ENCODE results near the gene ZNF577. TPM values are rescaled to one million over a fixed set of nuclear protein-coding genes. Genes with fewer than 3 reads are reported as not detected.
"Not testable (repeated sequence)": the region's sequence is repeated elsewhere in the genome, so short reads cannot be mapped to it uniquely, and the experiment has no call there.

The ZNF577 gene
- 3.0 and 3.3 TPM in 2 replicates for total RNA-seq (2014; rRNA removed; shearing (Covaris generic))

GRCh38 chr19:51887522-51888498 lies at the start of gene ZNF577:
TSS of gene ZNF577 (minus strand) at chr19:51887951. CDS start at chr19:51880382, 7,569 bp downstream.
- peak; percentile 74 for DNase-seq (ENCODE audit: low spot score)
- in situ Hi-C loops (cut with HindIII; ENCODE audit: low sequenced_read_pairs) = no loop called here

- in situ Hi-C loops (cut with HindIII; ENCODE audit: low sequenced_read_pairs) = no loop called here
- no peak for DNase-seq (ENCODE audit: low spot score)
Observed at GRCh38 chr19:51931921-51932320, 44.2 kb upstream of the ZNF577 start.

- no peak for DNase-seq (ENCODE audit: low spot score)
- in situ Hi-C loops (cut with HindIII; ENCODE audit: low sequenced_read_pairs) = no loop called here
Observed at GRCh38 chr19:51927859-51928258, 40.1 kb upstream of the ZNF577 start.

- DNase-seq (ENCODE audit: low spot score) = peak; percentile 98
- in situ Hi-C loops (cut with HindIII; ENCODE audit: low sequenced_read_pairs) = no loop called here
Observed at GRCh38 chr19:51926784-51927741, 39.3 kb upstream of the ZNF577 start, which contains the start of gene ZNF613. TSS of gene ZNF613 (plus strand) at chr19:51927472. CDS start at chr19:51936221, 8,749 bp downstream.

- DNase-seq (ENCODE audit: low spot score) = no peak
- in situ Hi-C loops (cut with HindIII; ENCODE audit: low sequenced_read_pairs) = no loop called here
Observed at GRCh38 chr19:51926426-51926783, 38.7 kb upstream of the ZNF577 start.

- in situ Hi-C loops (cut with HindIII; ENCODE audit: low sequenced_read_pairs) = no loop called here
- DNase-seq (ENCODE audit: low spot score) = no peak
Observed at GRCh38 chr19:51921949-51922348, 34.2 kb upstream of the ZNF577 start.

GRCh38 chr19:51919606-51920005 lies 31.9 kb upstream of the ZNF577 start:
- DNase-seq (ENCODE audit: low spot score) = no peak
- in situ Hi-C loops (cut with HindIII; ENCODE audit: low sequenced_read_pairs) = no loop called here

GRCh38 chr19:51916167-51916566 lies 28.4 kb upstream of the ZNF577 start:
- no peak for DNase-seq (ENCODE audit: low spot score)
- in situ Hi-C loops (cut with HindIII; ENCODE audit: low sequenced_read_pairs) = no loop called here

GRCh38 chr19:51915324-51915867 lies 27.6 kb upstream of the ZNF577 start:
- no peak for DNase-seq (ENCODE audit: low spot score)
- in situ Hi-C loops (cut with HindIII; ENCODE audit: low sequenced_read_pairs) = no loop called here

- DNase-seq (ENCODE audit: low spot score); in situ Hi-C loops (cut with HindIII; ENCODE audit: low sequenced_read_pairs): not testable (repeated sequence)
Observed at GRCh38 chr19:51907981-51908380, 20.2 kb upstream of the ZNF577 start.

GRCh38 chr19:51906108-51906507 lies 18.4 kb upstream of the ZNF577 start:
- DNase-seq (ENCODE audit: low spot score); in situ Hi-C loops (cut with HindIII; ENCODE audit: low sequenced_read_pairs): not testable (repeated sequence)

- not testable (repeated sequence) for DNase-seq (ENCODE audit: low spot score)
Observed at GRCh38 chr19:51905639-51906038, 17.9 kb upstream of the ZNF577 start.

GRCh38 chr19:51905206-51905605 lies 17.5 kb upstream of the ZNF577 start:
- DNase-seq (ENCODE audit: low spot score) = no peak
- in situ Hi-C loops (cut with HindIII; ENCODE audit: low sequenced_read_pairs) = no loop called here

More at GRCh38 chr19:51905639-51906038, 17.9 kb upstream of the ZNF577 start:
- in situ Hi-C loops (cut with HindIII; ENCODE audit: low sequenced_read_pairs) = not testable (repeated sequence)

GRCh38 chr19:51904331-51905165 lies 16.8 kb upstream of the ZNF577 start, which contains the start of gene ZNF649:
TSS of gene ZNF649 (minus strand) at chr19:51905017. CDS start at chr19:51900107, 4,910 bp downstream.
- peak; percentile 89 for DNase-seq (ENCODE audit: low spot score)
- in situ Hi-C loops (cut with HindIII; ENCODE audit: low sequenced_read_pairs) = no loop called here

GRCh38 chr19:51903192-51903591 lies 15.4 kb upstream of the ZNF577 start:
- in situ Hi-C loops (cut with HindIII; ENCODE audit: low sequenced_read_pairs) = no loop called here
- DNase-seq (ENCODE audit: low spot score) = no peak

- no peak for DNase-seq (ENCODE audit: low spot score)
- in situ Hi-C loops (cut with HindIII; ENCODE audit: low sequenced_read_pairs) = no loop called here
Observed at GRCh38 chr19:51901860-51902259, 14.1 kb upstream of the ZNF577 start.

- in situ Hi-C loops (cut with HindIII; ENCODE audit: low sequenced_read_pairs) = no loop called here
- DNase-seq (ENCODE audit: low spot score) = no peak
Observed at GRCh38 chr19:51891193-51891747, 3.5 kb upstream of the ZNF577 start.

GRCh38 chr19:51889934-51890333 lies 2.2 kb upstream of the ZNF577 start:
- in situ Hi-C loops (cut with HindIII; ENCODE audit: low sequenced_read_pairs) = no loop called here
- DNase-seq (ENCODE audit: low spot score) = no peak
